CD4-positive, alpha-beta T cell treated with Interleukin-15 for 4 hours (primary cell): ENCODE measurements around the gene VN1R4.
"Not testable (repeated sequence)": the region's sequence is repeated elsewhere in the genome, so short reads cannot be mapped to it uniquely, and the experiment has no call there.

Experiments used
- DNase-seq: peaks from one replicate; pipeline ENCODE4 v3.0.0-alpha.2; 2020; ENCODE audit warnings: low spot score

Gene VN1R4

GRCh38 chr19:53267623-53268022, at the start of gene VN1R4:
VN1R4 (minus strand) TSS chr19:53267723; CDS start chr19:53267665, 58 bp downstream.
- not testable (repeated sequence) for DNase-seq

- DNase-seq = no peak
Observed at GRCh38 chr19:53311897-53312296, 44.4 kb upstream of the VN1R4 start.

- DNase-seq = no peak
Observed at GRCh38 chr19:53311044-53311443, 43.5 kb upstream of the VN1R4 start.

- DNase-seq = no peak
Observed at GRCh38 chr19:53308339-53308811, 40.9 kb upstream of the VN1R4 start.

GRCh38 chr19:53301341-53301740, 33.8 kb upstream of the VN1R4 start:
- not testable (repeated sequence) for DNase-seq

GRCh38 chr19:53294786-53295441, 27.4 kb upstream of the VN1R4 start:
- no peak for DNase-seq

- DNase-seq = no peak
Observed at GRCh38 chr19:53290758-53291549, 23.4 kb upstream of the VN1R4 start.

GRCh38 chr19:53285087-53285486, 17.6 kb upstream of the VN1R4 start:
- no peak for DNase-seq

- not testable (repeated sequence) for DNase-seq
Observed at GRCh38 chr19:53281947-53282346, 14.4 kb upstream of the VN1R4 start.

GRCh38 chr19:53275480-53275879, 8.0 kb upstream of the VN1R4 start:
- DNase-seq = no peak

- no peak for DNase-seq
Observed at GRCh38 chr19:53272044-53272443, 4.5 kb upstream of the VN1R4 start.

GRCh38 chr19:53269861-53270260, 2.3 kb upstream of the VN1R4 start:
- DNase-seq = not testable (repeated sequence)

- DNase-seq = not testable (repeated sequence)
Observed at GRCh38 chr19:53257715-53258342, 9.7 kb downstream of the VN1R4 start, which contains the start of gene VN1R2. VN1R2 (plus strand) TSS chr19:53258292; CDS start chr19:53258376, 84 bp downstream.

GRCh38 chr19:53254411-53255341, 12.8 kb downstream of the VN1R4 start, which contains the start of gene ZNF677:
ZNF677 (minus strand) TSS chr19:53254873; CDS start chr19:53251550, 3,323 bp downstream.
- DNase-seq = peak; percentile 80

GRCh38 chr19:53246498-53246897, 21.0 kb downstream of the VN1R4 start:
- DNase-seq = no peak

- no peak for DNase-seq
Observed at GRCh38 chr19:53237114-53237777, 30.3 kb downstream of the VN1R4 start.

GRCh38 chr19:53224606-53225005, 42.9 kb downstream of the VN1R4 start:
- DNase-seq = no peak

GRCh38 chr19:53222716-53223115, 44.8 kb downstream of the VN1R4 start:
- DNase-seq = not testable (repeated sequence)
